GM12891 (cell line): ENCODE results near the gene GRP.

Source experiments
- POLR2A ChIP-seq: IDR thresholded peaks from 2 replicates; pipeline ENCODE4 v1.6.1; 2011; ENCODE audit warnings: low read depth, low read length, control low read depth
- POLR2AphosphoS5 ChIP-seq: IDR thresholded peaks from 2 replicates; pipeline ENCODE4 v1.6.1; 2011; ENCODE audit warnings: low read depth, low read length, control low read depth
- SPI1 ChIP-seq: IDR thresholded peaks from 2 replicates; pipeline ENCODE4 v1.6.1; 2011; ENCODE audit warnings: low read depth, low read length, control low read depth
- TAF1 ChIP-seq: IDR thresholded peaks from 2 replicates; pipeline ENCODE4 v1.6.1; 2011; ENCODE audit warnings: low read depth, low read length, control low read depth

GRCh38 chr18:59229701-59230443, 9.9 kb downstream of the GRP start:
- no peak for TF ChIP-seq POLR2A
- TF ChIP-seq TAF1 = no peak
- no peak for TF ChIP-seq POLR2AphosphoS5
- no peak for TF ChIP-seq SPI1
